ENCODE data around the gene PLCB4.

PLCB4 gene

GRCh38 chr20:9523636-9524035, 454.7 kb downstream of the PLCB4 start:
- no peak for DNase-seq (ENCODE audit: low spot score)

All from germinal center (tissue), 1 donor.